K562 (cell line): ENCODE results near the gene MYADM. TPM values are rescaled to one million over a fixed set of nuclear protein-coding genes. Genes with fewer than 3 reads are reported as not detected.

Experiments used
- ATF7 ChIP-seq: fragments of 450-650 bp; IDR thresholded peaks from 2 replicates; pipeline ENCODE4 v1.7.1; 2014; ENCODE audit warnings: mild to moderate bottlenecking, moderate library complexity
- IRF2 ChIP-seq: sonication (generic); formaldehyde crosslinking; IDR thresholded peaks from 2 replicates; pipeline ENCODE4 v1.8.1; 2022; ENCODE audit warnings: mild to moderate bottlenecking, missing genetic modification reagents
- SP1 ChIP-seq: sonication (generic); formaldehyde crosslinking; IDR thresholded peaks from 2 replicates; pipeline ENCODE4 v1.8.1; 2022; ENCODE audit warnings: mild to moderate bottlenecking, missing genetic modification reagents
- ZHX1 ChIP-seq: fragments of 150-350 bp; conservative IDR thresholded peaks from 2 replicates; pipeline ENCODE4 v1.6.1; 2014; ENCODE audit warnings: low read length
- ZNF431 ChIP-seq: sonication (generic); formaldehyde crosslinking; IDR thresholded peaks from 2 replicates; pipeline ENCODE4 v1.8.0; 2022; ENCODE audit warnings: mild to moderate bottlenecking, missing genetic modification reagents
- ZNF592 ChIP-seq: fragments of 450-650 bp; IDR thresholded peaks from 2 replicates; pipeline ENCODE4 v1.6.1; 2017; ENCODE audit warnings: antibody characterized with exemption, mild to moderate bottlenecking
- polyA plus RNA-seq, 8 experiments: library from polyadenylated mRNA; depleted of rRNA in 4 of 8; stranded (reverse) in 5 of 8; unstranded in 3 of 8; fragments of >200 nt; fragmentation: Nextera tagmentation in 2 of 8; fragmentation: Illumina TruSeq in 1 of 8; extraction: Ambion mirVana in 2 of 8; extraction: Trizol in 1 of 8; gene quantifications; 2 replicates each; pipeline versions ENCODE4 v1.2.1 to v1.2.3, GENCODE V29; 2011 to 2014; ENCODE audit warnings: inconsistent platforms in 1 of 8, missing spikeins in 1 of 8
- total RNA-seq, 7 experiments: library from RNA; depleted of rRNA in 6 of 7; stranded (reverse); fragments of >200 nt in 6 of 7; fragmentation: Illumina TruSeq in 2 of 7; extraction: Trizol in 2 of 7; gene quantifications; 2 replicates each; pipeline versions ENCODE4 v1.2.1 to v1.2.3, GENCODE V29; 2011 to 2021; ENCODE audit warnings: low replicate concordance in 1 of 7
- TF ChIP-seq, protein P1 (sequence below): fragments of 450-650 bp; IDR thresholded peaks from 2 replicates; pipeline ENCODE4 v1.6.1; 2018; ENCODE audit not compliant: partially characterized antibody
- TF ChIP-seq, protein P2 (sequence below): fragments of 250-450 bp; sonication (Bioruptor Pico); IDR thresholded peaks from 2 replicates; pipeline ENCODE4 v1.8.0; 2022; ENCODE audit warnings: inconsistent platforms

MYADM gene
- total and polyA plus RNA-seq, 9 of the 15 experiments (the other 6 are each of a cell fraction or from before 2014, with no cell fraction given) = 4.5 to 70.3 (median 14.4) TPM

DNA sequence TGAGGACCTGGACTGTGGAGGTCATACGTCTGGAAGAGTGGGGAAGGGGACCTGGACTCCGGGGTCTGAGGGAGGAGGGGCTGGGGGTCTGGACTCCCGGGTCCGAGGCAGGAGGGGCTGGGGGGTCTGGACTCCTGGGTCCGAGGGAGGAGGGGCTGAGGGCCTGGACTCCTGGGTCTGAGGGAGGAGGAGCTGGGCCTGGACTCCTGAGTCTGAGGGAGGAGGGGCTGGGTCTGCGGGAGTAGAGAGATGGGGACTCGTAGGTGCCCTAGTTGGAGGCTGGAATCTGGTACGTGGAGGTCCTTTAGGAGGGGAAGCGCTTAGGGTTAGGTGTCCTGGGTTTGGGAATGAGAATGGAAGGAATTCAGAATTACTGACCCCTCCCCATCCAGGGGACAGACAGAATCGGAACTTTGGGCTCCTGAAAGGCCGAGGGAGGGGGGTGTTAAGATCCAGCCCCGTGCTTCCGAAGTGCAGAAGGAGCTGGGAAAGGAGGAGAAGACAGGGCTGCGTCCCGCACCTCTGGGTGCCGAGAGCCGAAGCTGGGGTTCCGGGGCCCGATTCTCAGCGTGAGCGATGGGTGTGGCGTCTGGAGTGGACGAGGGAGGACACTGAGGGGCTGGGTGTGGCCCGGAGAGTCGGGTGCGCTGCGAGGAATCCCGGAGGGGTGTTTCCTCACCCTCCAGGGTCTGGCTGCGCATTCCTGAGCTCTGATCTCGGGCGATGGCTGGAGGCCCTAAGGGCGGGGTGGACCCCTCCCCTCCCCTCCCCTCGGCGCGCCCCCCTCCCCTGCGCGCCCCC, 608 bp downstream of the MYADM start (continued):
- no peak for TF ChIP-seq ZNF592
- TF ChIP-seq SP1 (CRISPR knock-in tag) = no peak
- TF ChIP-seq ZHX1 = no peak
- TF ChIP-seq, protein P1, sequence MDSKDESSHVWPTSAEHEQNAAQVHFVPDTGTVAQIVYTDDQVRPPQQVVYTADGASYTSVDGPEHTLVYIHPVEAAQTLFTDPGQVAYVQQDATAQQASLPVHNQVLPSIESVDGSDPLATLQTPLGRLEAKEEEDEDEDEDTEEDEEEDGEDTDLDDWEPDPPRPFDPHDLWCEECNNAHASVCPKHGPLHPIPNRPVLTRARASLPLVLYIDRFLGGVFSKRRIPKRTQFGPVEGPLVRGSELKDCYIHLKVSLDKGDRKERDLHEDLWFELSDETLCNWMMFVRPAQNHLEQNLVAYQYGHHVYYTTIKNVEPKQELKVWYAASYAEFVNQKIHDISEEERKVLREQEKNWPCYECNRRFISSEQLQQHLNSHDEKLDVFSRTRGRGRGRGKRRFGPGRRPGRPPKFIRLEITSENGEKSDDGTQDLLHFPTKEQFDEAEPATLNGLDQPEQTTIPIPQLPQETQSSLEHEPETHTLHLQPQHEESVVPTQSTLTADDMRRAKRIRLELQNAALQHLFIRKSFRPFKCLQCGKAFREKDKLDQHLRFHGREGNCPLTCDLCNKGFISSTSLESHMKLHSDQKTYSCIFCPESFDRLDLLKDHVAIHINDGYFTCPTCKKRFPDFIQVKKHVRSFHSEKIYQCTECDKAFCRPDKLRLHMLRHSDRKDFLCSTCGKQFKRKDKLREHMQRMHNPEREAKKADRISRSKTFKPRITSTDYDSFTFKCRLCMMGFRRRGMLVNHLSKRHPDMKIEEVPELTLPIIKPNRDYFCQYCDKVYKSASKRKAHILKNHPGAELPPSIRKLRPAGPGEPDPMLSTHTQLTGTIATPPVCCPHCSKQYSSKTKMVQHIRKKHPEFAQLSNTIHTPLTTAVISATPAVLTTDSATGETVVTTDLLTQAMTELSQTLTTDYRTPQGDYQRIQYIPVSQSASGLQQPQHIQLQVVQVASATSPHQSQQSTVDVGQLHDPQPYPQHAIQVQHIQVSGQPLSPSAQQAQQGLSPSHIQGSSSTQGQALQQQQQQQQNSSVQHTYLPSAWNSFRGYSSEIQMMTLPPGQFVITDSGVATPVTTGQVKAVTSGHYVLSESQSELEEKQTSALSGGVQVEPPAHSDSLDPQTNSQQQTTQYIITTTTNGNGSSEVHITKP = peak; percentile 41
- TF ChIP-seq, protein P2, sequence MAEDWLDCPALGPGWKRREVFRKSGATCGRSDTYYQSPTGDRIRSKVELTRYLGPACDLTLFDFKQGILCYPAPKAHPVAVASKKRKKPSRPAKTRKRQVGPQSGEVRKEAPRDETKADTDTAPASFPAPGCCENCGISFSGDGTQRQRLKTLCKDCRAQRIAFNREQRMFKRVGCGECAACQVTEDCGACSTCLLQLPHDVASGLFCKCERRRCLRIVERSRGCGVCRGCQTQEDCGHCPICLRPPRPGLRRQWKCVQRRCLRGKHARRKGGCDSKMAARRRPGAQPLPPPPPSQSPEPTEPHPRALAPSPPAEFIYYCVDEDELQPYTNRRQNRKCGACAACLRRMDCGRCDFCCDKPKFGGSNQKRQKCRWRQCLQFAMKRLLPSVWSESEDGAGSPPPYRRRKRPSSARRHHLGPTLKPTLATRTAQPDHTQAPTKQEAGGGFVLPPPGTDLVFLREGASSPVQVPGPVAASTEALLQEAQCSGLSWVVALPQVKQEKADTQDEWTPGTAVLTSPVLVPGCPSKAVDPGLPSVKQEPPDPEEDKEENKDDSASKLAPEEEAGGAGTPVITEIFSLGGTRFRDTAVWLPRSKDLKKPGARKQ (CRISPR knock-in tag) = no peak
- TF ChIP-seq IRF2 (CRISPR knock-in tag) = no peak
- no peak for TF ChIP-seq ATF7
- TF ChIP-seq ZNF431 = no peak
